Ascending aorta (tissue), 2 donors: ENCODE measurements around the gene PABPC1L. TPM values are rescaled to one million over a fixed set of nuclear protein-coding genes. Genes with fewer than 3 reads are reported as not detected.

Experiments
- DNase-seq, 2 donors: peaks; one replicate each; pipeline ENCODE4 v3.0.0-alpha.2; 2019; ENCODE audit warnings: low spot score in 2 of 2
- H3K27ac ChIP-seq, 2 donors: fragments of 200-600 bp; sonication (generic); one replicate each; pipeline ENCODE4 v1.5.1; 2016 to 2017; ENCODE audit warnings: mild to moderate bottlenecking in 1 of 2
- H3K27me3 ChIP-seq: fragments of 200-600 bp; sonication (generic); one replicate; pipeline ENCODE4 v1.5.1; 2017
- H3K36me3 ChIP-seq, 2 donors: fragments of 200-600 bp; sonication (generic); one replicate each; pipeline ENCODE4 v1.5.1; 2016
- H3K4me1 ChIP-seq, 2 donors: fragments of 200-600 bp; sonication (generic); one replicate each; pipeline ENCODE4 v1.5.1; 2016 to 2017; ENCODE audit warnings: mild to moderate bottlenecking in 1 of 2
- H3K4me3 ChIP-seq, 2 donors: fragments of 200-600 bp; sonication (generic); one replicate each; pipeline ENCODE4 v1.5.1; 2016 to 2017; ENCODE audit warnings: mild to moderate bottlenecking in 1 of 2
- H3K9me3 ChIP-seq, 2 donors: fragments of 200-600 bp; sonication (generic); one replicate each; pipeline ENCODE4 v1.5.1; 2016
- CTCF ChIP-seq, 3 experiments: fragments of 200-600 bp in 2 of 3; fragments of 450-650 bp in 1 of 3; sonication (generic) in 2 of 3; IDR thresholded peaks; one replicate each; pipeline ENCODE4 v1.5.1; 2016 to 2019; ENCODE audit warnings: antibody characterized with exemption in 3 of 3, mild to moderate bottlenecking in 1 of 3, moderate library complexity in 1 of 3
- intact Hi-C: fragments of 100-400 bp; cut with DNase I; formaldehyde crosslinking; loops from one replicate; pipeline ENCODE4 v1.15.1; 2023
- total RNA-seq: library from RNA; depleted of rRNA; stranded (reverse); fragments of >200 nt; gene quantifications from one replicate; pipeline ENCODE4 v1.1.0, GENCODE V29; 2016

Gene PABPC1L
- total RNA-seq, 1 donor from 2014 or later = 22.9 TPM

- peaks cover 6 to 9% of the 10 kb centered on the region in 2 donors for H3K36me3 ChIP-seq
- DNase-seq = no peak
- intact Hi-C loops = no loop called here
- H3K27me3 ChIP-seq = no peaks in the 10 kb centered on the region
- H3K4me1 ChIP-seq = peaks cover 0 to 5% of the 10 kb centered on the region in 2 donors
- no peak for TF ChIP-seq CTCF (IDR thresholded peaks at IDR 0.05)
- H3K4me3 ChIP-seq = no peak overlapping the region
- H3K9me3 ChIP-seq = no peaks in the 10 kb centered on the region
- no peak overlapping the region for H3K27ac ChIP-seq
Observed at GRCh38 chr20:44914924-44915323, 5.1 kb downstream of the PABPC1L start.

DNA sequence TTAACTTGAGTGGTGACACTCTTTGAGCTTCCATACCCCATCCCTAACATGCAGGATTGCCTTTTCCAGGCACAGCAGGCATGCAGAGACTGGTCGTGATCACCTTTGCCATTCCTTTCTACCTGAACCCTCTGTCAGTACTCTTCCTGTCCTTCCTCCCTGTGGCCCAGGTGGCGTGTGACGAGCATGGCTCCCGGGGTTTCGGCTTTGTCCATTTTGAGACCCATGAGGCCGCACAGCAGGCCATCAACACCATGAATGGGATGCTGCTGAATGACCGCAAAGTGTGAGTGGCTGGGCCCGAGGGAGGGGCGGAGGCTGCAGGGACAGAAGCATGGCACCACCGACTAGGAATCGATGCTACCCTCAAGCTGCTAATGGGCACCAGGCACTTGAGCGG, 6.7 kb downstream of the PABPC1L start:
- Histone ChIP-seq H3K4me3 (no peak overlapping the region), H3K27me3 (no peaks in the 10 kb centered on the region), H3K4me1 (no peaks in the 10 kb centered on the region), H3K36me3 (peaks cover 6 to 9% of the 10 kb centered on the region in 2 donors), H3K27ac (no peak overlapping the region), H3K9me3 (no peaks in the 10 kb centered on the region)
- DNase-seq = no peak
- TF ChIP-seq CTCF (IDR thresholded peaks at IDR 0.05) = no peak
- intact Hi-C loops = no loop called here

- no peaks in the 10 kb centered on the region for H3K9me3 ChIP-seq
- no peak overlapping the region for H3K27ac ChIP-seq
- H3K4me3 ChIP-seq = no peak overlapping the region
- TF ChIP-seq CTCF (IDR thresholded peaks at IDR 0.05) = no peak
- DNase-seq = no peak
- H3K27me3 ChIP-seq = no peaks in the 10 kb centered on the region
- intact Hi-C loops = no loop called here
- no peaks in the 10 kb centered on the region for H3K4me1 ChIP-seq
- peaks cover 6 to 12% of the 10 kb centered on the region in 2 donors for H3K36me3 ChIP-seq
Observed at GRCh38 chr20:44917399-44917798, 7.5 kb downstream of the PABPC1L start.

GRCh38 chr20:44918342-44918741, 8.5 kb downstream of the PABPC1L start:
- no peak for DNase-seq
- Histone ChIP-seq H3K27me3 (no peaks in the 10 kb centered on the region), H3K9me3 (no peaks in the 10 kb centered on the region), H3K36me3 (peaks cover 4 to 15% of the 10 kb centered on the region in 2 donors), H3K27ac (no peak overlapping the region), H3K4me3 (no peak overlapping the region), H3K4me1 (no peaks in the 10 kb centered on the region)
- intact Hi-C loops = no loop called here
- TF ChIP-seq CTCF (IDR thresholded peaks at IDR 0.05) = no peak

GRCh38 chr20:44918761-44919160, 8.9 kb downstream of the PABPC1L start:
- Histone ChIP-seq H3K27me3 (no peaks in the 10 kb centered on the region), H3K4me3 (no peak overlapping the region), H3K27ac (no peak overlapping the region), H3K36me3 (peaks cover 7 to 13% of the 10 kb centered on the region in 2 donors), H3K9me3 (no peaks in the 10 kb centered on the region), H3K4me1 (no peaks in the 10 kb centered on the region)
- intact Hi-C loops = no loop called here
- DNase-seq = no peak
- TF ChIP-seq CTCF (IDR thresholded peaks at IDR 0.05) = no peak

GRCh38 chr20:44921447-44921846, 11.6 kb downstream of the PABPC1L start:
- Histone ChIP-seq H3K27me3 (no peaks in the 10 kb centered on the region), H3K36me3 (peaks cover 10 to 15% of the 10 kb centered on the region in 2 donors), H3K9me3 (no peaks in the 10 kb centered on the region), H3K4me1 (no peaks in the 10 kb centered on the region), H3K27ac (no peak overlapping the region), H3K4me3 (no peak overlapping the region)
- intact Hi-C loops = no loop called here
- DNase-seq = no peak
- no peak for TF ChIP-seq CTCF (IDR thresholded peaks at IDR 0.05)
